Neuronal stem cell (in vitro differentiated cells): ENCODE measurements around the gene STK32B.

Experiments
- DNase-seq: peaks from one replicate; pipeline ENCODE4 v3.0.0-alpha.2; 2013; ENCODE audit warnings: low spot score
- H2AFZ ChIP-seq: one replicate; pipeline ENCODE4 v1.6.1; 2013; ENCODE audit warnings: mild to moderate bottlenecking, low read length, inconsistent platforms
- H2AK5ac ChIP-seq: 2 replicates; pipeline ENCODE4 v1.6.1; 2013; ENCODE audit warnings: low read depth, mild to moderate bottlenecking, inconsistent platforms, low read length, moderate library complexity, mixed read lengths
- H2BK120ac ChIP-seq: 2 replicates; pipeline ENCODE4 v1.6.1; 2013; ENCODE audit warnings: low read depth, mild to moderate bottlenecking, inconsistent platforms, low read length, moderate library complexity, mixed read lengths
- H2BK12ac ChIP-seq: one replicate; pipeline ENCODE4 v1.6.1; 2013; ENCODE audit warnings: low read length, inconsistent platforms
- H2BK15ac ChIP-seq: 2 replicates; pipeline ENCODE4 v1.6.1; 2013; ENCODE audit warnings: mild to moderate bottlenecking, low read length, inconsistent platforms, mixed read lengths
- H2BK5ac ChIP-seq: one replicate; pipeline ENCODE4 v1.6.1; 2013; ENCODE audit warnings: inconsistent platforms, mild to moderate bottlenecking, low read length, moderate library complexity
- H3K14ac ChIP-seq: one replicate; pipeline ENCODE4 v1.6.1; 2013; ENCODE audit warnings: low read length, inconsistent platforms
- H3K18ac ChIP-seq: 2 replicates; pipeline ENCODE4 v1.6.1; 2013; ENCODE audit warnings: low read length, inconsistent platforms
- H3K23ac ChIP-seq: 2 replicates; pipeline ENCODE4 v1.6.1; 2013; ENCODE audit warnings: low read depth, mild to moderate bottlenecking, mixed read lengths, low read length, inconsistent platforms; ENCODE audit not compliant: poor library complexity
- H3K27ac ChIP-seq: replicated peaks from 3 replicates; pipeline ENCODE4 v1.5.1; 2013; ENCODE audit warnings: low read length, inconsistent platforms
- H3K27me3 ChIP-seq, 3 experiments: 2 replicates each; pipeline ENCODE4 v1.6.1; 2013; ENCODE audit warnings: low read length in 3 of 3, mild to moderate bottlenecking in 2 of 3, inconsistent platforms in 1 of 3, low read depth in 1 of 3, mixed read lengths in 1 of 3, moderate library complexity in 1 of 3; ENCODE audit not compliant: control insufficient read depth in 3 of 3, insufficient read depth in 3 of 3
- H3K36me3 ChIP-seq, 2 donors: replicated peaks in 1 of 2; 2 replicates each; pipeline ENCODE4 v1.6.1; 2013; ENCODE audit warnings: low read length in 2 of 2; ENCODE audit not compliant: control insufficient read depth in 2 of 2, insufficient read depth in 2 of 2
- H3K4ac ChIP-seq: 2 replicates; pipeline ENCODE4 v1.6.1; 2013; ENCODE audit warnings: inconsistent platforms, mild to moderate bottlenecking, low read length, moderate library complexity
- H3K4me1 ChIP-seq, 2 donors: 1 replicate in 1 of 2; 2 replicates in 1 of 2; pipeline ENCODE4 v1.6.1; 2013; ENCODE audit warnings: low read length in 2 of 2, low read depth in 1 of 2; ENCODE audit not compliant: control insufficient read depth in 2 of 2, insufficient read depth in 1 of 2
- H3K4me2 ChIP-seq: one replicate; pipeline ENCODE4 v1.6.1; 2013; ENCODE audit warnings: mild to moderate bottlenecking, low read length, inconsistent platforms; ENCODE audit not compliant: insufficient read depth, poor library complexity, severe bottlenecking
- H3K4me3 ChIP-seq, 2 donors: 2 replicates each; pipeline ENCODE4 v1.5.1; 2013; ENCODE audit warnings: low read length in 2 of 2, mild to moderate bottlenecking in 2 of 2, inconsistent platforms in 1 of 2, moderate library complexity in 1 of 2
- H3K79me1 ChIP-seq: one replicate; pipeline ENCODE4 v1.6.1; 2013; ENCODE audit warnings: low read depth, mild to moderate bottlenecking, inconsistent platforms, low read length, moderate library complexity
- H3K9ac ChIP-seq: one replicate; pipeline ENCODE4 v1.6.1; 2013; ENCODE audit warnings: mild to moderate bottlenecking, low read depth, low read length, inconsistent platforms; ENCODE audit not compliant: poor library complexity
- H3K9me3 ChIP-seq, 2 donors: replicated peaks in 1 of 2; 2 replicates each; pipeline versions ENCODE3 to v1.6.1; 2013; ENCODE audit warnings: low read length in 2 of 2, mild to moderate bottlenecking in 2 of 2, inconsistent platforms in 1 of 2, low read depth in 1 of 2, mixed read lengths in 1 of 2, moderate library complexity in 1 of 2; ENCODE audit not compliant: control insufficient read depth in 2 of 2, insufficient read depth in 1 of 2
- H4K8ac ChIP-seq: one replicate; pipeline ENCODE4 v1.6.1; 2013; ENCODE audit warnings: low read depth, mild to moderate bottlenecking, inconsistent platforms, low read length, moderate library complexity
- H4K91ac ChIP-seq: one replicate; pipeline ENCODE4 v1.6.1; 2013; ENCODE audit warnings: low read length, low read depth, mild to moderate bottlenecking, inconsistent platforms; ENCODE audit not compliant: poor library complexity
- WGBS, 2 donors: extraction: QIAGEN DNeasy Blood & Tissue Kit; methylation state at CpG; one replicate each; pipeline ENCODE4 v1.1.7; 2013; ENCODE audit warnings: missing lambda C conversion rate in 2 of 2, mixed read lengths in 1 of 2; ENCODE audit not compliant: insufficient read length in 2 of 2, insufficient replicate concordance in 1 of 2; ENCODE audit errors: extremely low coverage in 2 of 2; 5-methylcytosine and 5-hydroxymethylcytosine counted together

STK32B gene

DNA sequence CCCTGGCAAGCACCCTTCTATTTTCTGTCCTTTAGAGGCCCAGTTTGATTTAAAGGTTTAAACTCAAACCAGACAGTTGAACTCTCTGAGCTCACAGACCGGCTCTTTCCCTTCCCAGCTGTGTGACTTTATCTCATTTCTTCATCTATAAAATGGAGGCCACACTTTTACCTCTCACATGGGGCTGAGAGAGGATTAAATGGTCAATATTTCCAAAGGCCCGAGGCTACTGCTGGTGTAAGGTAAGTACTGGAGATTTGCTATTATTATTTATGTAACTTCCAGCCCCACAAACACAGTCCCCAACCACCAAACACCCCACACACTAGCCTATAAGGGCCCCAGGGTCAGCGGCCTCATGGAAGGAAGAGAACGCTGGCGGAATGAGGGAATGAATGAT is 18.5 kb upstream of the STK32B start:
- Histone ChIP-seq H3K27ac (no peak overlapping the region), H3K23ac (no peak overlapping the region), H2AK5ac (no peak overlapping the region), H3K4me3 (no peak overlapping the region), H2AFZ (no peak overlapping the region), H3K36me3 (no peaks in the 10 kb centered on the region), H3K4ac (no peak overlapping the region), H3K79me1 (no peaks in the 10 kb centered on the region), H3K14ac (no peak overlapping the region), H4K8ac (no peak overlapping the region), H2BK120ac (no peak overlapping the region), H3K9me3 (no peaks in the 10 kb centered on the region), H3K27me3 (peaks cover 0 to 4% (median 0%) of the 10 kb centered on the region in 3 experiments), H2BK12ac (no peak overlapping the region), H3K4me1 (no peaks in the 10 kb centered on the region), H2BK5ac (no peak overlapping the region), H3K4me2 (no peak overlapping the region), H3K9ac (no peak overlapping the region), H3K18ac (no peak overlapping the region), H2BK15ac (no peak overlapping the region), H4K91ac (no peak overlapping the region)
- DNase-seq, result no peak
- no CpG with 5 or more reads among the region's 5 CpGs for WGBS, 2 donors

DNA sequence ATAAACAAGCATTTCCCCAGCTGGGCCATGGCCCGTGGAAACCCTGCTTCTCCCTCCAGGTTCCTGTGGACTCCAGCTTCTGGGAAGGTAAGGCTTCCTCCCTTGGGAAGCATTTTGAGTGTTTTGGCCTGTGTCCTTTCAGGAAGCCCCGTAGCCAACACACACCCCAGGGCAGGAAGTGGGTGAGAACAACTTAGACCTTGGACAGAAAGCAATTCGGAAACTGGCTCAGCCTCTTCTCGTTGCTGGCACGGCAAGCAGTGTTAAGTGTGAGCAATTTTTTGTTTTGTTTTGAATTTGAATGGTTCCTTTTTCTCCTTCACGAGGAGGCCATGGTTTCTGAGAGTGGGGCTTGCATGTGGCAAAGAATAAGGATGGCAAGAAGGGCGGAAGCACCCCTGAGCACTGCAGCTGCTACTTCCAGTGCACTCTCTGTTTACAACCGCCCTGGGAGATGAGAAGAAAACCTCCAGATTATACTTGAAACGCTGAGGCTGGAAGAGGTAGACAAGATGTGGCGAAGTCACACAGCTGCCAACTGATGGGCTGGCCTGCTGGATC is 17.9 kb upstream of the STK32B start:
- Histone ChIP-seq H3K18ac (no peak overlapping the region), H3K9me3 (no peaks in the 10 kb centered on the region), H2BK5ac (no peak overlapping the region), H3K9ac (no peak overlapping the region), H3K36me3 (no peaks in the 10 kb centered on the region), H3K27me3 (peaks cover 0 to 4% (median 0%) of the 10 kb centered on the region in 3 experiments), H3K79me1 (no peaks in the 10 kb centered on the region), H3K23ac (no peak overlapping the region), H2AFZ (no peak overlapping the region), H2BK120ac (no peak overlapping the region), H4K8ac (no peak overlapping the region), H2AK5ac (no peak overlapping the region), H3K4me1 (no peaks in the 10 kb centered on the region), H3K14ac (no peak overlapping the region), H2BK12ac (no peak overlapping the region), H3K4me2 (no peak overlapping the region), H4K91ac (no peak overlapping the region), H2BK15ac (no peak overlapping the region), H3K4ac (no peak overlapping the region), H3K4me3 (no peak overlapping the region), H3K27ac (no peak overlapping the region)
- WGBS, 2 donors, result no CpG with 5 or more reads among the region's 10 CpGs
- DNase-seq, result no peak

DNA sequence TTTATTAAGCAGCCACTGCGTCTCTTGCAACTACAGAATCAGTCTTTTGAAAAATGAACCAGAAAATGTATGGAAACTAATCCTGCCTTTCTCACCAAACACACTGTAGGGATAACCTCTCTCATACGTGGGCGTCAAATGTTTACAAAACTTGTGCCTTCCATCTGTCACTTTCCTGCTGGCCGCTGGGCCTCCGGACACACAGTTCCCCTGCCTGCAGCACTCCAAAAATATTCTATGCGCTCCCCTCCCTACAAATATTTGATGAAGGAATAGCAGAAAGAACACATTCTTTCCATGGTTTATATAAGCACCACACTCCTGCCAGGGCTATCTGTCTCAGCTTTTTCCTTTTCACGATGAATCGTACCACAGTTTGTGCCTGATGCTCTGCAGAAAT is 17.1 kb upstream of the STK32B start:
- H4K8ac ChIP-seq, result no peak overlapping the region
- no peak overlapping the region for H3K27ac ChIP-seq
- no peaks in the 10 kb centered on the region for H3K79me1 ChIP-seq
- no peaks in the 10 kb centered on the region for H3K4me1 ChIP-seq
- no peaks in the 10 kb centered on the region for H3K9me3 ChIP-seq
- no peak overlapping the region for H2AFZ ChIP-seq
- H2BK15ac ChIP-seq, result no peak overlapping the region
- H3K14ac ChIP-seq, result no peak overlapping the region
- DNase-seq, result no peak
- no peak overlapping the region for H3K4me3 ChIP-seq
- WGBS, 2 donors, result no CpG with 5 or more reads among the region's 8 CpGs
- no peak overlapping the region for H3K4ac ChIP-seq
- no peak overlapping the region for H3K9ac ChIP-seq
- no peak overlapping the region for H2BK12ac ChIP-seq
- no peak overlapping the region for H4K91ac ChIP-seq
- H3K4me2 ChIP-seq, result no peak overlapping the region
- H2BK120ac ChIP-seq, result no peak overlapping the region
- no peaks in the 10 kb centered on the region for H3K36me3 ChIP-seq
- H2BK5ac ChIP-seq, result no peak overlapping the region
- H3K23ac ChIP-seq, result no peak overlapping the region
- H3K18ac ChIP-seq, result no peak overlapping the region
- no peak overlapping the region for H2AK5ac ChIP-seq
- H3K27me3 ChIP-seq, result peaks cover 0 to 4% (median 0%) of the 10 kb centered on the region in 3 experiments

GRCh38 chr4:5036239-5036638 is 15.0 kb upstream of the STK32B start:
- no peak overlapping the region for H2BK12ac ChIP-seq
- no peaks in the 10 kb centered on the region for H3K36me3 ChIP-seq
- no peak overlapping the region for H3K23ac ChIP-seq
- no peak overlapping the region for H2AFZ ChIP-seq
- WGBS, 2 donors, result no CpG with 5 or more reads among the region's 5 CpGs
- no peak overlapping the region for H3K9ac ChIP-seq
- H3K4me1 ChIP-seq, result no peaks in the 10 kb centered on the region
- no peak overlapping the region for H3K4ac ChIP-seq
- H3K4me3 ChIP-seq, result no peak overlapping the region
- no peak overlapping the region for H2AK5ac ChIP-seq
- no peaks in the 10 kb centered on the region for H3K79me1 ChIP-seq
- H2BK120ac ChIP-seq, result no peak overlapping the region
- H3K27me3 ChIP-seq, result peaks cover 0 to 4% (median 0%) of the 10 kb centered on the region in 3 experiments
- H2BK5ac ChIP-seq, result no peak overlapping the region
- no peak overlapping the region for H3K18ac ChIP-seq
- H3K4me2 ChIP-seq, result no peak overlapping the region
- H3K14ac ChIP-seq, result no peak overlapping the region
- H4K8ac ChIP-seq, result no peak overlapping the region
- H2BK15ac ChIP-seq, result no peak overlapping the region
- no peak for DNase-seq
- no peaks in the 10 kb centered on the region for H3K9me3 ChIP-seq
- H4K91ac ChIP-seq, result no peak overlapping the region
- no peak overlapping the region for H3K27ac ChIP-seq
